ENCODE results near the gene IL22RA1.

Gene IL22RA1

GRCh38 chr1:24167008-24167407 lies 24.1 kb upstream of the IL22RA1 start:
- Histone ChIP-seq H3K4me1 (ENCODE audit: insufficient read depth, low read length, severe bottlenecking) (no peaks in the 10 kb centered on the region), H3K9ac (ENCODE audit: low read length) (no peak overlapping the region), H3K4me2 (ENCODE audit: low read length) (no peak overlapping the region), H3K27ac (ENCODE audit: low read depth, low read length, poor library complexity, severe bottlenecking) (no peak overlapping the region), H3K9me2 (ENCODE audit: low read depth, low read length) (no peaks in the 10 kb centered on the region), H2AFZ (ENCODE audit: low read length) (no peak overlapping the region), H3K36me3 (ENCODE audit: insufficient read depth, low read length) (peaks cover 81% of the 10 kb centered on the region), H4K20me1 (ENCODE audit: insufficient read depth, low read length) (no peaks in the 10 kb centered on the region), H3K79me2 (ENCODE audit: insufficient read depth, low read length) (peaks cover 13% of the 10 kb centered on the region), H3F3A (ENCODE audit: insufficient read depth, low read length) (no peaks in the 10 kb centered on the region), H3K27me3 (ENCODE audit: insufficient read depth, low read length) (no peaks in the 10 kb centered on the region), H3K9me3 (ENCODE audit: low read length) (no peaks in the 10 kb centered on the region), H3K4me3 (ENCODE audit: low read depth, low read length, poor library complexity, severe bottlenecking) (no peak overlapping the region)
- TF ChIP-seq CTCF (IDR thresholded peaks at IDR 0.05; ENCODE audit: low read length), result no peak
- TF ChIP-seq EZH2 (IDR thresholded peaks at IDR 0.05; ENCODE audit: borderline replicate concordance, low read length), result no peak

- peaks cover 88% of the 10 kb centered on the region for H3K36me3 ChIP-seq (ENCODE audit: insufficient read depth, low read length)
- no peaks in the 10 kb centered on the region for H4K20me1 ChIP-seq (ENCODE audit: insufficient read depth, low read length)
- no peak overlapping the region for H3K9ac ChIP-seq (ENCODE audit: low read length)
- no peaks in the 10 kb centered on the region for H3K9me3 ChIP-seq (ENCODE audit: low read length)
- H3K4me2 ChIP-seq (ENCODE audit: low read length), result no peak overlapping the region
- no peak overlapping the region for H2AFZ ChIP-seq (ENCODE audit: low read length)
- TF ChIP-seq EZH2 (IDR thresholded peaks at IDR 0.05; ENCODE audit: borderline replicate concordance, low read length), result no peak
- TF ChIP-seq CTCF (IDR thresholded peaks at IDR 0.05; ENCODE audit: low read length), result no peak
- no peaks in the 10 kb centered on the region for H3K9me2 ChIP-seq (ENCODE audit: low read depth, low read length)
- H3K27me3 ChIP-seq (ENCODE audit: insufficient read depth, low read length), result no peaks in the 10 kb centered on the region
- peaks cover 1% of the 10 kb centered on the region; the same call in 1 of the 2 replicates for H3K79me2 ChIP-seq (ENCODE audit: insufficient read depth, low read length)
- H3K4me3 ChIP-seq (ENCODE audit: low read depth, low read length, poor library complexity, severe bottlenecking), result no peak overlapping the region
- H3K4me1 ChIP-seq (ENCODE audit: insufficient read depth, low read length, severe bottlenecking), result no peaks in the 10 kb centered on the region
- H3F3A ChIP-seq (ENCODE audit: insufficient read depth, low read length), result no peaks in the 10 kb centered on the region
- H3K27ac ChIP-seq (ENCODE audit: low read depth, low read length, poor library complexity, severe bottlenecking), result no peak overlapping the region
Measured at GRCh38 chr1:24165500-24165899, 22.6 kb upstream of the IL22RA1 start.

- Histone ChIP-seq H3K4me2 (ENCODE audit: low read length) (no peak overlapping the region), H3K79me2 (ENCODE audit: insufficient read depth, low read length) (no peaks in the 10 kb centered on the region), H2AFZ (ENCODE audit: low read length) (no peak overlapping the region), H3F3A (ENCODE audit: insufficient read depth, low read length) (no peaks in the 10 kb centered on the region), H3K27ac (ENCODE audit: low read depth, low read length, poor library complexity, severe bottlenecking) (no peak overlapping the region), H3K9ac (ENCODE audit: low read length) (no peak overlapping the region), H4K20me1 (ENCODE audit: insufficient read depth, low read length) (no peaks in the 10 kb centered on the region), H3K4me3 (ENCODE audit: low read depth, low read length, poor library complexity, severe bottlenecking) (no peak overlapping the region), H3K9me2 (ENCODE audit: low read depth, low read length) (no peaks in the 10 kb centered on the region), H3K4me1 (ENCODE audit: insufficient read depth, low read length, severe bottlenecking) (no peaks in the 10 kb centered on the region), H3K36me3 (ENCODE audit: insufficient read depth, low read length) (peaks cover 89% of the 10 kb centered on the region), H3K9me3 (ENCODE audit: low read length) (no peaks in the 10 kb centered on the region), H3K27me3 (ENCODE audit: insufficient read depth, low read length) (no peaks in the 10 kb centered on the region)
- TF ChIP-seq CTCF (IDR thresholded peaks at IDR 0.05; ENCODE audit: low read length), result no peak
- TF ChIP-seq EZH2 (IDR thresholded peaks at IDR 0.05; ENCODE audit: borderline replicate concordance, low read length), result no peak
Measured at GRCh38 chr1:24164004-24164403, 21.1 kb upstream of the IL22RA1 start.
